Measurements from ENCODE around the gene TGM2. TPM values are rescaled to one million over a fixed set of nuclear protein-coding genes. Genes with fewer than 3 reads are reported as not detected.

Gene TGM2
- total RNA-seq, 4 donors from 2014 or later = 14.2 to 52.0 (median 21.7) TPM

DNA sequence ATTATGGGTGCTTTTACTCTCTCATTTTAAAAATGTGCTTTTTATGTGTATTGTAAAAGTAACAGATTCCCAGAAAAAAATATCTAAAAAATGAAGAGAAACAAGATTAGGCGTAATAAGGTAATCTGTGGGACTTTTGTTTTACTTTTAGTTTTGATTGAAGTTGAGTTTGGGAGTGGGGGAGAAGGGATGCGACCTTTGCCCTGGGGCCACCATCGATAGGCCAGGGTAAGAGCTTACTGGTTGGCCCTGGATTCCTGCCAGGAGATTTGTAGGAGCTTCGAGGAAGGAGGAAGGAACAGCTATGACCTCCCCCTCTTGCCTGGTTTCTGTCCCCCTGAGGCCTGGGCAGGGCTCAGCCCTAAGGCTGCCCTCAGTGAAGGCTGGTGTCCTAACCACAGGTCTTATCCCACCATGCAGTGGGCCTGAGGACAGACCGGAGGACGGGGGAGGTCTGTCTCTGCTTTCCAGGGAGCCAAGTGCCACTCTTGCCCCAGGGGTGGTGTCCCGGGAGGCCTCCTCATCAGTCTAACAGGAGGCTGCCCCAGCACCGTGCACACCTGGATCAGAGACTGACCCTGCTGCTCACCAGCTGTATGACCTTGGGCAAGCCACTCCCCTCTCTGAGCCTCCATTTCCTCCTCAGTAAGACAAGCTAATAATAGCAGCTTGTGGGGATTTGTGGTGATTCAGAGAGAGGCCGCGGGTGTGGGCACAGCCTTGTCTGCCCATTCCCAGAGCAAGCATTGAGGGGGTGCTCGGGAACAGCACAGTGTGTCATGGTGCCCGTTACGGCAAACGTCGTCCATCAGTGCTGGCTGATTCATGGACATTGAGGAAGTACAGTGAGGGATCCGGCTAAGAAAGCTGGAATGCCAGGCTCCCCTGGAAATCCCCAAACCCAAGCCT lies 21.2 kb downstream of the TGM2 start:
- Histone ChIP-seq H3K36me3 (no peaks in the 10 kb centered on the region), H3K27me3 (no peaks in the 10 kb centered on the region), H3K9me3 (no peaks in the 10 kb centered on the region), H3K27ac (peak overlapping the region; percentile 62 to 82 (median 78)), H3K4me1 (peaks cover 16 to 34% (median 32%) of the 10 kb centered on the region in 4 donors), H3K4me3 (no peak overlapping the region)
- intact Hi-C loops (cut with DNase I; ENCODE audit: low total_unique reads) (loop anchor here (10.0 kb wide), 1 partner anchor 1729 kb away; no protein-coding TSS in a partner anchor), in situ Hi-C loops (cut with MboI; ENCODE audit: low pct_ligation_motif_present in 1 of 4, low pct_unique_long_range_greater_than_20kb in 1 of 4, low sequenced_read_pairs in 3 of 4) (no loop called here)
- 37 to 39% methylated on average over 4 to 16 of the region's 16 CpGs for WGBS, 2 donors (ENCODE audit: low coverage in 1 of 2)
- peak; percentile 81 for DNase-seq
- TF ChIP-seq POLR2AphosphoS5 (IDR thresholded peaks at IDR 0.05) (peak in 1 of 3 donors; percentile 36), POLR2A (IDR thresholded peaks at IDR 0.05) (no peak), EP300 (IDR thresholded peaks at IDR 0.05; ENCODE audit: low read depth) (no peak)
- TF ChIP-seq, protein P1, sequence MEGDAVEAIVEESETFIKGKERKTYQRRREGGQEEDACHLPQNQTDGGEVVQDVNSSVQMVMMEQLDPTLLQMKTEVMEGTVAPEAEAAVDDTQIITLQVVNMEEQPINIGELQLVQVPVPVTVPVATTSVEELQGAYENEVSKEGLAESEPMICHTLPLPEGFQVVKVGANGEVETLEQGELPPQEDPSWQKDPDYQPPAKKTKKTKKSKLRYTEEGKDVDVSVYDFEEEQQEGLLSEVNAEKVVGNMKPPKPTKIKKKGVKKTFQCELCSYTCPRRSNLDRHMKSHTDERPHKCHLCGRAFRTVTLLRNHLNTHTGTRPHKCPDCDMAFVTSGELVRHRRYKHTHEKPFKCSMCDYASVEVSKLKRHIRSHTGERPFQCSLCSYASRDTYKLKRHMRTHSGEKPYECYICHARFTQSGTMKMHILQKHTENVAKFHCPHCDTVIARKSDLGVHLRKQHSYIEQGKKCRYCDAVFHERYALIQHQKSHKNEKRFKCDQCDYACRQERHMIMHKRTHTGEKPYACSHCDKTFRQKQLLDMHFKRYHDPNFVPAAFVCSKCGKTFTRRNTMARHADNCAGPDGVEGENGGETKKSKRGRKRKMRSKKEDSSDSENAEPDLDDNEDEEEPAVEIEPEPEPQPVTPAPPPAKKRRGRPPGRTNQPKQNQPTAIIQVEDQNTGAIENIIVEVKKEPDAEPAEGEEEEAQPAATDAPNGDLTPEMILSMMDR (IDR thresholded peaks at IDR 0.05) = no peak

DNA sequence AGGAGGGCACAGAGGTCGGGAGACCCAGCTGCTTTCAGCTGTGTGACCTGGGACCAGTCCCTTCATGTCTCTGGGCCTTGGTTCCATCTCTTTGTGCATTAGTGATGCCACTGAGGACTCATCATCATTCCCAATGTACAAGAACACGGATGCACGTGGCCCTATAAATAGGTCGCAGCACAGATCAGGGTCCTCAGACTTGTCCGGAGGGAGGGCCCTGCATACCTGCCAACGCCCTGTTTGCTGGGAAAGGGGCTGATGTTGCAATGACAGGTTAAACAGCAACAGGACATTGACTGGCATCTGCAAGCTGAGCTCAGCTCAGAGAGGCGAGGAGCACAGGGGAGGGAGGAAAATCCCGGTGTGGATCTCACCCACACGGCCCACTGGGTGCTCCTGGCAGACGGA lies 21.8 kb downstream of the TGM2 start:
- 45 to 53% methylated on average over 2 to 10 of the region's 10 CpGs for WGBS, 2 donors (ENCODE audit: low coverage in 1 of 2)
- Histone ChIP-seq H3K27ac (peak overlapping the region; percentile 62 to 82 (median 78)), H3K9me3 (no peaks in the 10 kb centered on the region), H3K4me1 (peaks cover 16 to 34% (median 32%) of the 10 kb centered on the region in 4 donors), H3K4me3 (no peak overlapping the region), H3K27me3 (no peaks in the 10 kb centered on the region), H3K36me3 (no peaks in the 10 kb centered on the region)
- in situ Hi-C loops (cut with MboI; ENCODE audit: low pct_ligation_motif_present in 1 of 4, low pct_unique_long_range_greater_than_20kb in 1 of 4, low sequenced_read_pairs in 3 of 4) = no loop called here
- peak; percentile 72 for DNase-seq
- intact Hi-C loops (cut with DNase I; ENCODE audit: low total_unique reads) = loop anchor here (10.0 kb wide), 1 partner anchor 1728 kb away; no protein-coding TSS in a partner anchor
- no peak for TF ChIP-seq POLR2A (IDR thresholded peaks at IDR 0.05)
- TF ChIP-seq POLR2AphosphoS5 (IDR thresholded peaks at IDR 0.05) = no peak
- TF ChIP-seq, protein P1 (IDR thresholded peaks at IDR 0.05) = no peak
- TF ChIP-seq EP300 (IDR thresholded peaks at IDR 0.05; ENCODE audit: low read depth) = no peak

DNA sequence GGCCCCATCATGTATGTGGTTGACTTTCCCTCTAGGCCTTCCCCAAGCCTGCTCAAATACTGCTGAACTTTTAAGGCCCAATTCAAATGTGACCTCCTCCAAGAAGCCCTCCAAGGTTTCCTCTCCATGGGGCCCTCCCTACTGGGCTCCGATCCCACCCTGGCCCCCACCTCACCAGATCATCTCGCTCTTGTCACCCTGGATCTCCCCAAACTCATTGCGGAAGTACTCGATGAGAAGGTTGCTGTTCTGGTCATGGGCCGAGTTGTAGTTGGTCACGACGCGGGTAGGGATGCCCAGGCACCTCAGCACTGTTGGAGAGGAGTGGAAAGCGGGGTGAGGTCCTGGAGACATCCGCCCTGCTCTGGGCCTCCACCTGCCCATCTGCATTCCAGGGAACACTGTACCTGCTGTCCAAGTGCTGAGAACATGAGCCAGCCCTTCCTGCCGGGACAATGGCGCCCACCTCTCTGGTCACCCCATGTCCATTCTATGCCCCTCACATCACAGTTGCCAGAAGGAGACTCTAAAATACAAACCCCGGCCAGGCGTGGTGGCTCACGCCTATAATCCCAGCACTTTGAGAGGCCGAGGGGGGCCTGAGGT lies 23.1 kb downstream of the TGM2 start:
- WGBS, 2 donors (ENCODE audit: low coverage in 1 of 2) = 95% methylated on average over 16 of the region's 16 CpGs; no CpG with 5 or more reads in 1 of the 2 donors
- H3K4me3 ChIP-seq = no peak overlapping the region
- no peak for TF ChIP-seq POLR2A (IDR thresholded peaks at IDR 0.05)
- TF ChIP-seq POLR2AphosphoS5 (IDR thresholded peaks at IDR 0.05) = no peak
- TF ChIP-seq EP300 (IDR thresholded peaks at IDR 0.05; ENCODE audit: low read depth) = no peak
- TF ChIP-seq, protein P1 (IDR thresholded peaks at IDR 0.05) = no peak
- H3K27me3 ChIP-seq = no peaks in the 10 kb centered on the region
- no peak overlapping the region for H3K27ac ChIP-seq
- H3K36me3 ChIP-seq = no peaks in the 10 kb centered on the region
- in situ Hi-C loops (cut with MboI; ENCODE audit: low pct_ligation_motif_present in 1 of 4, low pct_unique_long_range_greater_than_20kb in 1 of 4, low sequenced_read_pairs in 3 of 4) = no loop called here
- H3K4me1 ChIP-seq = peaks cover 16 to 34% (median 32%) of the 10 kb centered on the region in 4 donors
- no peaks in the 10 kb centered on the region for H3K9me3 ChIP-seq
- no peak for DNase-seq
- intact Hi-C loops (cut with DNase I; ENCODE audit: low total_unique reads) = loop anchor here (10.0 kb wide), 1 partner anchor 1727 kb away; no protein-coding TSS in a partner anchor
